Stimulated activated CD8-positive, alpha-beta memory T cell treated with anti-CD3 and anti-CD28 coated beads, Interleukin-15, amount 100 ng/mL, for 24 hours (primary cell): ENCODE measurements around the gene MAP4K1.

ENCODE experiments used
- DNase-seq: peaks from one replicate; pipeline ENCODE4 v3.0.0-alpha.2; 2020; ENCODE audit warnings: low read depth

The MAP4K1 gene

GRCh38 chr19:38617764-38618589 lies at the start of gene MAP4K1:
Gene MAP4K1 (minus strand): TSS chr19:38617953. CDS start chr19:38617895, 58 bp downstream.
- peak; percentile 38 for DNase-seq

DNA sequence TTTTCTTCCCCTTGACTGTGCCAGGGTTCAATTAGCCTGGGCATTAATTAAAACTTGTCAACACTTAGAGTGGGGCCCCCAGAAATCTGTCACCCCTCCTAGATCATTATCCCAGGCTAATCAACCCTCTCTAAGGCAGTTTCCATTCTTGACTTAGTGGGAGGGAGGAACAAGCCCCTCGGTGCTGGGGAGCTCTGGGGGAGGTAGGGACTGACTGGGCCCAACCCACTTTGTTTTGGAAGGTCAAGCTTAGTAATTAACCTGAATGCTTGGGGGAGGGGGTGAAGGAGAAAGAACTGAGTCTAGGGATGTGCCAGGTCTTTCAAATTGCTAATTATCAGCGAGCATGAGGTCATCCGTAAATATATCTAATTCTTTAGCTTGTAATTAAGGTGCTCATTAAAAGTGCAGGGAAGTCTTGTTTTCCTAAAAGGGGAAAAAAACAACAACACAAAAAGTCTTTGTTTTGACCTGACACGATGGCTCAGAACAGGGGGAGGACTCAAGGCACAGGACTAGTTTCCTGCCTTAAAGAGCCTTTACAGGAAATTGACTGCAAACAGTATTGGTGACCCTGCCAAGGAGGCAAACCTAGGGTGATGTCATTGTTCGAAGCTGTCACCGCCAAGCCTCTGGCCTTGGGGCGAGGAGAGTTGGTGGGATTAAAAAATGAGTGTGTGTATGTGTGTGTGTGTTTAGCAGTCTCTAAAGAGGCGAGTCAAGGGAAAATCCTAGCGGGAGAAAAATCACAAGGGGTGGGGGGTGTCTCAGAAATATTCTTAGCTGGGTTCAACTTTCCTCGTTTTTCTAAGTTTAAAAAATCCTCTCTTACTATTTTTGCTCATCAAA lies 49.1 kb upstream of the MAP4K1 start:
- no peak for DNase-seq

GRCh38 chr19:38665950-38666662 lies 48.4 kb upstream of the MAP4K1 start:
- DNase-seq = no peak

DNA sequence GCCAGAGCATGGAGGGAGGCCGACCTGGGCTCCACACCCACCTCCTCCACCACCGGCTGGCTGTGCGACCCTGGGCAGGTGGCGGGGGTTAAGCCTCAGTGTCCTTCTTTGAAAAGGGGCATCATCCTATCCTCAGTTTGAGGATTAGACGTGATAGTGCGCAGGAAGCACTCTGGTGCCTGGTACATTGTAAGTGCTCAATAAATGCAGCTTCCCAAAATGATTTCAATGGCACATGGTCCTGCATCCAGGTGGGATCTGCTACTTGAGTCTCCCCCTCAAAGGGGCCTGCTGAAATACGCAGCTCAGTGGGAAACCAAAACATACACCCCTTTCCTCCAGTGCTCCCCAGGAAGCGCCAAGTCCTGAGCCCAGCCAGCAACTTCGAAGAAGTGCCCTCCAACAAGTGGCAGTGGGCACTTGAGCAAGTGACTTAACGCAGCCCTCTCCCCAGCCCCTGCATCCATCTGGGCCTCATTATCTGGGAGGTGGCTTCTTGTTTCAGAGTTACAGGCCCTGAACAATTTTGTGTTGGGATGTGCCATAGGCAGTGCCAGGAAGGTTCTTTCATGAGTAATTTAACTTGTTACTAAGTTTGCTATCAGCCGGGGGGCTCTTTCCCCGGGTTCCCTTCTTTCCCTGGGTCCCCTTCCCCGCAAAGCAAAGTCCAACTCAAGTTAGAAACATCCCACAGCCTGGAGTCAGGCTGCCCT lies 47.6 kb upstream of the MAP4K1 start:
- no peak for DNase-seq

DNA sequence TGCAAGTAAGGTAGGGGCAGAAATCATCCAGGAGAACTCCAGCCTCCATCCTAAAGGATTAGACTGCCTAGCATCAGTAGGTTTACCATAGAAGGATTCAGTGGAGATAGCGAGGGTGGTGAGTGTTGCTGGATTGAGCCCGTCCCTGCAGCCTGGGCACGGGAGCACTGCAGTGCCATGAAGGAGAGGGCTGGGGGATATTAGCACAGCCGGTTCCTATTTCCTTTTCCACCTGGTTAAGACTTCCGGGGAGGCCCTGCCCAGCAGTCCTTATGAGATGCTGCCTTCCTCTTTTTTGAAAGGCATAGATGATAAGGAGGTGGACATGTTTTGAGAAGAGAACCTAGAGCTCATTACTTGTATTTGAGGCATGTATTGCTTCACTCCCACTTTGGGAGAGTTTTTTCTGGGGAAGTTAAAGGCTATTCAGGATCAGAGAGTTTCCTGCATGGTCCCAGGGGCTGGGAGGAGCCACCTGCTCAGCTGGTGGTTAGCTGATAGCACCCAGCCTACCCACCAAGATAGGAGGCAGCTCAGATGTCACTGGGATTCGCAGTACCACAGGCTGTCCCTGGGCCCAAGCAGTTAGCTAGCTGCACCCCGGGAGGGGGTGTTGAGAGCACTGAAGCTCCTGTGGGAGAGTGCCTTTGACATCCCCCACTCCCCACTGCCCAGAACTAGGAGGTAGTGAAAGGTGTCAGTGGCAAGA lies 46.9 kb upstream of the MAP4K1 start:
- DNase-seq = no peak

DNA sequence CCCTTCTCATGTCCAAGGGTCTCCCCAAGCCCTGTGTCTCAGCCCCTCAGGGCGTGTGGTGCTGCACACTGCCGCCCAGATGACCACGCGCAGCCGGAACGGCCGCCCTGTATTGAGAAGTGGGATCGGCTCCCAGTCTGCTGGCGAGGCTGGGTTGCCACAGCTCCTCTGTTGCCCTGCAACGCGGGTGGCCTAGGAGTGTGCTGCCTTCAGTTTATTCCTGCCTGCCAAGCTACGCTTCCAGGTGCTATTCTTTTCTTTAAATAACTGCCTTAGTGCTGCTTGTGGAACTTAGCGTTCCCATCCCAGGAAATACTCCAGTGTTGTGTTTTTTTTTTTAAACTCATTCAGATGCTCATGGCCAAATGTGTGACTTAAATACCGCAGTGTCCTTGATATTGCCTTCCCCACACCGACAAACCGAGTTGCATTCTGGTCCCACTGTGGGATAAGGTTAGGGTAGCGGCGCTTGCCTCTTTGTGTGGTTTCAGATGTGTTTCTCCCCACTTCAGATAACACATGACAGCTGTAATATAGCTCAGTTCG lies 46.3 kb upstream of the MAP4K1 start:
- no peak for DNase-seq

- no peak for DNase-seq
Measured at GRCh38 chr19:38663156-38663651, 45.5 kb upstream of the MAP4K1 start.

DNA sequence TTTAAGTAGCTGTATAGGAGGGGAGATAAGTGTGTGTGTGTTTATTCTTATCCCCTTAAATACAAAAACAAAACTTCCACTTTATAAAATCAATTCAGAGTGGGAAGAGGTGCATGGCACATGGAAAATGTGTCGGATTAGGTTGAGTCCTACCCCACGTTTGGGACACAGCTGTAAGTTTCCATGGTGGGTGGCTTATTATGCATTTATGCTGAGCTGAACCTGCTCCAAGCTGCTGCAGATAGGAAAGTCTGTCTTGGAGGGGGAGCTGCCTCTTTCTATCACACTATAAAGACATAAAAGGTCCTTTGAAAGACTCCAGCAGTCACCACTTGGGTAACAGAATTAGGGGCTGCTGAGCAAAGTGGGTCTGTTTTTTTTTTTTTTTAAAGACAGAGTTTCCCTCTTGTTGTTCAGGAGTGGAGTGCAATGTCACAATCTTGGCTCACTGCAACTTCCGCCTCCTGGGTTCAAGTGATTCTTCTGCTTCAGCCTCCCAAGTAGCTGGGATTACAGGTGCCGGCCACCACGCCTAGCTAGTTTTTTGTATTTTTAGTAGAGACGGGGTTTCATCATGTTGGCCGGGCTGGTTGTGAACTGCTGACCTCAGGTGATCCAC lies 44.9 kb upstream of the MAP4K1 start:
- DNase-seq = no peak

DNA sequence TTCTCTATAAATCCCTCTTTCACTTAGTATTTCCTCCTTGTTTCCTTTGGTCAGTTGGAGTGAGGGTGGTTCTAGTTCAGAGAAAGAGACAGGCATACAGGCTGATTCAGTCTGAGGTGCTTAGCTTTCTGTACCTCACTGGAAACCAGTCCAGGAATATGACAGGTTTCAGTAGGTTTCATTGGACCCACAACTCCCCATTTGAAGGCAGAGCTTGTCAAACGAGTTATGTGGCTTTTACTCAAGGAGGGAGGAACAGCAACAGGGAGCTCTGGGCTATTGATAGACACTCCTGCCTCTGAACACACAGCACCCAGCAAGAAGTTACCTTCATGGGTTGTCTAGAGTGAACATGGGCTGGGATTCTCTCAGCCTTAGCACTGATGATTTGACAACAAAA lies 44.2 kb upstream of the MAP4K1 start:
- no peak for DNase-seq

DNA sequence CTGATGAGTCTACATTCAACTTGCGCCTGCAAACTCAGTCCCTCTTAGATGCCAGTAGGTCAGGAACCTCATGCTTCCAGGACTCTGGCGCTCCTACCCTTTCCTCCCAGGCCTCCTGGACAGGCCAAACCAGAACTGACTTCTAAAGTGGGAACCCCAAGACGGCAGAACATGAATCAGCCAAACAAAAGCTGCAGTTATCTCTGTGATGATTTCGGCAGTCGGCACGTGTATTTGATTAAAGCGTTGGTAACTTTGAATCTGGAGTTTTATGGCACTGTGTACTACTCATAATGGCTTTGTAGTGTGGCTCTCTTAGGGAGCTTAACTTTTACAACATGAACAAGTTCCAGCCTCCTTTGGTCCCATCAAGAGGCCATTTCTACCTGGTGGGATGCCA lies 43.4 kb upstream of the MAP4K1 start:
- no peak for DNase-seq

- DNase-seq = no peak
Measured at GRCh38 chr19:38660724-38661123, 43.0 kb upstream of the MAP4K1 start.

- no peak for DNase-seq
Measured at GRCh38 chr19:38658462-38659306, 40.9 kb upstream of the MAP4K1 start.

DNA sequence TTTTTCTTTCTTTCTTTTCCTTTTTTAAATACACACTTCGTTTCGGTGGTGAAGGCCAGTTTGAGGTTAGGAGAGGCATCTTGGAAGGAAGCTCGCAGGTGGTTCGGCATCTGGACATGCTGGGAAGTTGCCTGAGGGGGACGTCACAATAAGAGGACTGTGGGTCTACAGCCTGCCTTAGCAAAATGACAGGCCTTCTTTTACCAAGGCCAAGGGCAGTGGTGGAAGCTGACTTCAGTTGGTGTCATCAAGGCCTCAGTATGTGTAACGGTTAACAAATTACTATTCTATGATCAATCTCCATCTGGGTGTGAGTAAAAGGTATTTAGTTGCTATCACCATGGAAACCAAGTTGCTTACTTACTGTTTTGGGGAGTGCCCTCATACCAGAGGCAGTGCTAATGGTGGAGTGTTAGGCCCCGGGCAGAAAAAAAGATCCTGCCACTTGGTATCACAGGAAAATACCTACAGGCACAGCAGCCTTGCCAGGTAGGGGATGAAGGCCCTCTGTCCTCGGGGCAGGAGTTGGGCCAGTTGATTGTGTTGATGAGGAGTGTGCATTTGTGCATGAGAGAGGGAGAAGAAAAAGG lies 40.0 kb upstream of the MAP4K1 start:
- DNase-seq = no peak

DNA sequence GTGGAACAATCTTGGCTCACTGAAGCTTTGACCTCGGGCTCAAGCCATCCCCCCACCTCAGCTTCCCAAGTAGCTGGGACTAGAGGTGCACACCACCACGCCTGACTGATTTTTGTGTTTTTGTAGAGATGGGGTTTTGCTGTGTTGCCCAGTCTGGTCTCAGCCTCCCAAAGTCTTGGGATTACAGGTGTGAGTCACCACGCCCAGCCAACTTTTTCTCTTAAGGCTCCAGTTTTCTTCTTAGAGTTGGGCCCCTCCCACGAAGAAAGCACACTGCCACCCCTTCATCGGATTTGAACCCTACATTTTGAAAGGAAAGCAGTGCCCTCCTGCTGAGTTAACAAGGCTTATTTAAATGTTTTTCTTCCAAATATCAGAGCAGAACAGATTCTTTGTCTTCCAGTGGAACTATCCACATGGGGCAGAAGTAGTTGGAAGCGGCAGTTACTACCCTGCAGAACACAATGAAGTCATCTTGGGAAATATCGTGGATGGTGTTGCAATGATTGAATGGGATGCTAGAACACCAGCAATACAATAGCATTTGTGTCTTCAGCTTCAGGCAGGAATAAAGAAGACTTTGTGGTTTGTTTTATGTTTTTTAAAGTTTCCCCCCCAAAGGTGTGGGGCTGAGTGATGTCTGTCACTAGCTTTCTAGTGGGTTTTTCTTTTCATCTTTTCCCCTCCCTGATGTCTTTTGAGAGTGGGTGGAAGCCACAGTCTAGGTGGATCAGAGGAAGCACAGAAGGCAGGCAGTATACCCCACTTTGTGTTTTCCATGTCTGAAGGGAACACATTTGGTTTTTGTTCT lies 38.6 kb upstream of the MAP4K1 start:
- no peak for DNase-seq

- DNase-seq = no peak
Measured at GRCh38 chr19:38655148-38655824, 37.5 kb upstream of the MAP4K1 start.

- DNase-seq = no peak
Measured at GRCh38 chr19:38654628-38655055, 36.9 kb upstream of the MAP4K1 start.

DNA sequence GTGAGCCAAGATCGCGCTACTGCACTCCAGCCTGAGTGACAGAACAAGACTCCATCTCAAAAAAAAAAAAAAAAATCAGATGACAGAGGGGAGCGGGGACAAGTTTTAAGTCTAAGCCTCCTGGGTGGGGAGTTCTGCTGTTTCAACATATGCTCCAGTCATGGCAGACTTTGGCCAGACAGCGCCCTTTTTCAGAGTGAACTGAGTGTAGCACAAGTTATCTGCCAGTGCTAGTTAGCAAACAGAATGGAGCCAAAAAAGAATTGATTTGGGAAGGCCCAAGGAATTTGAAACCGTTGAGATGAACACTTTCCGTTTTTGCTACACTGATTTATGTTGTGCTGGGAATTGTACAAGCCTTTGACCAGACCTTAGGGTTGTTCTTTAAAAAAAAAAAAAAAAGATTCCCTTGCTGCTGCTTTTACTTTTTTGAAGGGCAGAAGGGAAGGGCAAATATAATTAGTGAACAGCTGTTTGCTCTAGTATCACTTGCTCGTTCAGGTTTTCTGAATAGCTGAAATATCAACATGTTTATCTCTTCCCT lies 35.3 kb upstream of the MAP4K1 start:
- DNase-seq = no peak
